Stimulated activated CD4-positive, alpha-beta T cell treated with anti-CD3 and anti-CD28 coated beads, Interleukin-1b, Interleukin-23, amount 100 ng/mL, for 24 hours (primary cell): Measurements from ENCODE around the gene KLHL35.

Experiments used
- DNase-seq, 4 experiments: peaks; one replicate each; pipeline ENCODE4 v3.0.0-alpha.2; 2020; ENCODE audit warnings: low read depth in 4 of 4, low spot score in 1 of 4

The KLHL35 gene, protein sequence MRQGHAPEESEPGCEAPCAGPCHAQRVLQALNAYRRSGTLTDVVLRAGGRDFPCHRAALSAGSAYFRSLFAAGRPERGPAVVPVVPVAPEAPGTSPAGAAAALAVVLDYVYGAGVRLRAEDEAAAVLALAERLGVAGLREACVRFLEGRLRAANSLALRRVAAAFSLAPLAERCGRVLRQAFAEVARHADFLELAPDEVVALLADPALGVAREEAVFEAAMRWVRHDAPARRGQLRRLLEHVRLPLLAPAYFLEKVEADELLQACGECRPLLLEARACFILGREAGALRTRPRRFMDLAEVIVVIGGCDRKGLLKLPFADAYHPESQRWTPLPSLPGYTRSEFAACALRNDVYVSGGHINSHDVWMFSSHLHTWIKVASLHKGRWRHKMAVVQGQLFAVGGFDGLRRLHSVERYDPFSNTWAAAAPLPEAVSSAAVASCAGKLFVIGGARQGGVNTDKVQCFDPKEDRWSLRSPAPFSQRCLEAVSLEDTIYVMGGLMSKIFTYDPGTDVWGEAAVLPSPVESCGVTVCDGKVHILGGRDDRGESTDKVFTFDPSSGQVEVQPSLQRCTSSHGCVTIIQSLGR

DNA sequence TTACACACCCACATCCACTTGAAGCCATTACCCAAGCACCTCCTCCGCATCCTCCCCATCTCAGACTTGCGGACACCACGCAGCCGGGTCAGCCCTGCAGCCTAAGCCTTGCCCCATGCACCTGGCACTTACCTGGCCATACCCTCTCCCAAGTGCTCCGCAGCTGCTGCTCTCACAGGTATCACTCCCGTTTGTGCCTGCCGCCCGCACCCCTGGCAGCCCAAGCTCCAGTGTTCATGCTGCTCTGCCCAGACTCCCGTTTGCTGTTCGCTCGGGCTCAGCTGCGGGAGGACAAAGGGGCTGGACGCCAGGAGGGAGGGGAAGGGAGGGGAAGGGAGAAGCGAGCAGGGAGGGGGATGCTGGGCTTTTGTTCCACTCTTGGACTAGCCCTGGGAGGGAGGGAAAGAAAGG, at the start of gene KLHL35:
KLHL35 (minus strand) TSS at position 293 of the 411 bp plus-strand sequence. CDS start 2,574 bp downstream, outside the sequence.
- no peak for DNase-seq

DNA sequence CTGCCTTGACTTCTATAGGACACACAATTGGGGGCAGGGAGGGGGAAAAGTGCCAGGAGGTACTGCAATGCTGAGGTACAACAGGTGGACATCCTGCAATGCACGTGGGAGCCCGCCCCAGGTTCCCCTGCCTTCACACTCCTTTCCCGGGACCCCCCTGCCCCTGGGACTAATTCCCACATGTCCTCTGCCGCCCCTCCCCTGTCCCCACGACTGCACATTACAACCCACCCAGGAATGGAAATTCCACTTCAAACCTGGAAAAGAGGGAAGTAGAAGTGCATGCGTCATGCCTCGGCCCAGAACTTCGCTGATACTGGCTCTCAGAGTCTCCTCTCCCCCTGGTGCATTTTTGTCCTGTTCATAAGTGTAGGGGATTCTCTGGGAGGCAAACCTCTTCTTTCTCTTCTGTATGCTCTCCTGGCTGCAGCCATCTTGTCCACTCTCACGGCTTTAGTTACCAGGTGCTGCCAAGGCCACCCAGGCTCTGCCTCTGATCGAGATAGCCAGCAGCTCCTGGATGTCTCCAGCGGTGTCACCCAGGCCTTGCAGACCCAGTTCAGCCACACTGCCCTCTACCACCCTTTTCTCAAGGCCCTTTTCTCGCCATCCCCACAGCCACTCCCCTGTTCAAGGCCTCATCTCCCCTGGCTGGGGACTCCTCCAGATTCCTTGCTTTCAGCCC, 49.1 kb upstream of the KLHL35 start:
- no peak for DNase-seq

GRCh38 chr11:75481223-75481921, 48.4 kb upstream of the KLHL35 start:
- DNase-seq = no peak

- no peak for DNase-seq
Observed at GRCh38 chr11:75480185-75481175, 47.5 kb upstream of the KLHL35 start.

GRCh38 chr11:75479597-75480145, 46.7 kb upstream of the KLHL35 start:
- no peak for DNase-seq

GRCh38 chr11:75478783-75479596, 46.0 kb upstream of the KLHL35 start:
- DNase-seq = no peak

DNA sequence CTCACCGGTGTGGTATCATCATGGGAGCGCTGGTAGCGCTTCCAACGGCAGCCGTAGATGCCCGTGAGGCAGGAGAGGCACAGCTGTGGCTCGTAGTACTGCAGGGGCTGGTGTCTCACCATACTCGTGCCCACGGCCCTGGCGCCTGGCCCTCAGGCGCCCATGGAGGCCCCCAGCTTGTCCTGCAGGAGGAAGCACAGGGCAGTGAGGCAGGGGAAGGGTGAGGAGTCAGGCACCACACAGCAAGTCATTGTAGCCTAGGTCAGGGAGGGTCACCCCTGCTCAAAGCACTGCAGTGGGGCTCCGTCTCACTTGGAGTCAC, 44.6 kb upstream of the KLHL35 start:
- DNase-seq = no peak

DNA sequence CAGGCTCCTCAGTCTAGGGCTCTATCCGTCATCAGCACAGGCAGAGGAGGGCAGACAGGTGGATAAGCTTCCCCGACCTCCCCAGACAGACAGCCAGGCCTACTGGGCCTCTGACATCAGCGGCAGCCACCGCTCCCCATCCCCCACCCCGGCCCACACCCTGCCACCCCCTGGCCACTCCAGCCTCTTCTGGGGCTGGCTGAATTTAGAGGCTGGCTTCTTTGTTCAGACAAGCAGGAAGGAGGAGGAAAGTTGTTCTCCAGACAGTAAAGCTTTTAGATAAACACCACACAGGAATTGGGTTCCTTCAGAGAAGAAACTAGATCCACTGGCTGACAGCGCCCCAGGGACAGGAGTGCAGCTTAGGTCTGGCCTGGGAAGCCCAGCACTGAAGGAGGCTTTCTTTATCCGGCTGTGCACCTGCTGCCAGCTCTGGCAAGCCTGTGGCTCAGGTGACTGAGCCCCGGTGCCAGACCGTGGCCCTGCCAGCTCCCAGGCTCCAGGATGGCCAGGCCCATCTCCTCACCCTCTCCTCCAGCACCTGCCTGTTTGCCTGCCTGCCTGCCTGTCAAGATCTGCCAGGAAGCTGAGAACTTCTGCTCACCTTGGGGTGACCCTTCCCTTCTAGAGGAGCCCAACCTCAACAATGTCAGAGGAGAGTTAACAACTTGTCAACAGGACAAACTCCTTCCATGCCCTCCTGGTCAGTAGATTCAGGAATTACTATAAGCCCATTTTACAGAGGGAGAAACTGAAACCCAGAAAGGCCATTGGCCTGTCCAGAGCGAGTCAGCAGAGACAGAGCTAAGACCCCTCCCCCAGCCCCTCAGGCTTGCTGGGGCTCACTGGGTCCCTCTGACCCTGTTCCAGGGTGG, 44.0 kb upstream of the KLHL35 start:
- no peak for DNase-seq

DNA sequence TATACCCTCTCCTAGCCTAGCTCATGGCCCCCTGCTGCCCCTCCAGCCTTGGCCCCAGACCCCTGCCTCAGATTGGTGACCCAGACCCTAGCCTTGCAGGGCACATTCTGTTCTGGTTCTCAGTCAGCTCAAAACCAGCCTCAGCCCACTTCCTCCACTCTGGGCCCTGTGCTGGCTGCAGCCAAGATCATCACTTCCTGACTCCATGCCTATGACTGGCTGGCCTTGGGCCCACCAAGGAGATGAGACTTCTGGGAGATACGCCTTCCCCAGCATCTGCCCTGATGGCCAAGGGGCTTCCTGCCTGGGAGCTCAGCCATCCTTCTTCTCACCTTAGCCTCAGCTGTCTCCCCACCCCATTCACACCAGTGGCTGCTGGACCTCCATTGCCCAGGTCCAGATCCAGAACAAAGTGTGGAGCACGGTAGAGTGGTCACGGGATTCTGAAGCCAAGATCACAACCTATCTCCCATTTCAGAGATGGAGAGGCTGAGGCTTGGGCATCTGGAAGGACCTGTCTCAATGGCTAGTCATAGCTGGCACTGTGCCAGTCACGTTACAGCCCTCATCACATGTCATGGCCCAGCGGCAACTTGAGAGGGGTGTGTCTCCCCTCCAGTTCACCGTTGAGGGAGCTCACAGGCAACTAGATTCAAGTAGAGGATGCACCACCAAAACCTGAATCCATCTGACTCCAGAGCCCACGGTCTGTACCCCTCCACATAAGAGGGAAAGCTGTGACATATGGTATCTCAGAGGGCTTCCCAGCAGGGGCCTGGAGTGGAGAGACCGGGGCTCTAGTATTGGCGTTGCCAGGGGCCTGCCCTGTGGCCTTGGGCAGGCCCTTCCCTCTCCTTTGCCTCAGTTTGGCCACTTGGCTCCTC, 43.0 kb upstream of the KLHL35 start:
- no peak for DNase-seq

GRCh38 chr11:75474878-75475766, 42.1 kb upstream of the KLHL35 start:
- peak in 3 of 4 experiments; percentile 21 to 52 (median 23) for DNase-seq

DNA sequence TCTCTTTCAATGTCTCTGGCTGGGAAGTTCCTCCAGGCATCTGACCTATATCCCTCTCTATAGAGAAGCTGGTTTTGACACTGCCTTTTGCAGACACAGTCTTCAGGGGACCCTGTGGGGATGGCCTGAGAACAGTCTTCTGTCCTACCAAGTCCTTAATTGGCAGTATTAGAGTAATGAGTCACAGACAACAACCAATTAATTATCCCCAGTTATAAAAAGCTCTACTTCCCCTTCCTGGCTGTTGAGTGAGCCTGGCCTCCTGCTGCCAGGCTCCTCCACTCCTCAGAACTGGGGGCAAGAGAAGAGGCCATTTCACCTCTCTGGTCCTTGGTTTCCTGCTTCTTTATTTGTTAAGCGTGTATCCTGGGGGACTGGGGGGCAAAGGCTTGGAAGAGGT, 41.2 kb upstream of the KLHL35 start:
- DNase-seq = no peak

GRCh38 chr11:75473684-75474083, 40.7 kb upstream of the KLHL35 start:
- DNase-seq = no peak

- DNase-seq = no peak
Observed at GRCh38 chr11:75472081-75472732, 39.2 kb upstream of the KLHL35 start.

GRCh38 chr11:75471176-75471973, 38.4 kb upstream of the KLHL35 start:
- no peak for DNase-seq

- DNase-seq = no peak
Observed at GRCh38 chr11:75470476-75471080, 37.6 kb upstream of the KLHL35 start.
